HG03521 (cell line): ENCODE measurements around the gene NHLH2.

Experiments used
- ATAC-seq: cut with Tn5 transposase; IDR thresholded peaks from one replicate; pipeline ENCODE4 v1.9.1; 2021; ENCODE audit warnings: mild to moderate bottlenecking, moderate library complexity; ENCODE audit not compliant: unreplicated experiment

The NHLH2 gene

GRCh38 chr1:115840605-115841460, at the start of gene NHLH2:
NHLH2 (minus strand) TSS chr1:115841126; CDS start chr1:115838372, 2,754 bp downstream.
- ATAC-seq = no peak

- no peak for ATAC-seq
These were observed 49.7 kb upstream of the NHLH2 start for GRCh38 chr1:115890580-115890979.

- no peak for ATAC-seq
These were observed 48.0 kb upstream of the NHLH2 start for GRCh38 chr1:115888976-115889375.

- ATAC-seq = no peak
These were observed 42.3 kb upstream of the NHLH2 start for GRCh38 chr1:115882913-115883902.

GRCh38 chr1:115880981-115881672, 40.2 kb upstream of the NHLH2 start:
- no peak for ATAC-seq

GRCh38 chr1:115879977-115880376, 39.1 kb upstream of the NHLH2 start:
- ATAC-seq = no peak

- no peak for ATAC-seq
These were observed 36.6 kb upstream of the NHLH2 start for GRCh38 chr1:115877511-115877910.

GRCh38 chr1:115874904-115875303, 34.0 kb upstream of the NHLH2 start:
- ATAC-seq = no peak

- ATAC-seq = no peak
These were observed 33.6 kb upstream of the NHLH2 start for GRCh38 chr1:115874497-115874896.

- no peak for ATAC-seq
These were observed 32.3 kb upstream of the NHLH2 start for GRCh38 chr1:115873184-115873583.

- no peak for ATAC-seq
These were observed 28.1 kb upstream of the NHLH2 start for GRCh38 chr1:115869064-115869463.

GRCh38 chr1:115867216-115867615, 26.3 kb upstream of the NHLH2 start:
- ATAC-seq = no peak

- no peak for ATAC-seq
These were observed 24.9 kb upstream of the NHLH2 start for GRCh38 chr1:115865704-115866380.

GRCh38 chr1:115862403-115862802, 21.5 kb upstream of the NHLH2 start:
- no peak for ATAC-seq

GRCh38 chr1:115854005-115854404, 13.1 kb upstream of the NHLH2 start:
- no peak for ATAC-seq

- ATAC-seq = no peak
These were observed 10.0 kb upstream of the NHLH2 start for GRCh38 chr1:115850937-115851336.

GRCh38 chr1:115847787-115848186, 6.9 kb upstream of the NHLH2 start:
- no peak for ATAC-seq

- no peak for ATAC-seq
These were observed 2.0 kb upstream of the NHLH2 start for GRCh38 chr1:115842948-115843347.

- no peak for ATAC-seq
These were observed 1.2 kb downstream of the NHLH2 start for GRCh38 chr1:115839679-115840237.

GRCh38 chr1:115839029-115839678, 1.8 kb downstream of the NHLH2 start:
- ATAC-seq = no peak
